ENCODE results near the gene SESTD1. TPM values are rescaled to one million over a fixed set of nuclear protein-coding genes. Genes with fewer than 3 reads are reported as not detected.
A peak's percentile ranks its signal among the peaks of the same experiment; 100 is the strongest.
"Not testable (repeated sequence)": the region's sequence is repeated elsewhere in the genome, so short reads cannot be mapped to it uniquely, and the experiment has no call there.

The SESTD1 gene
- polyA plus RNA-seq, 3 donors, result 25.3 to 44.4 (median 25.3) TPM

DNA sequence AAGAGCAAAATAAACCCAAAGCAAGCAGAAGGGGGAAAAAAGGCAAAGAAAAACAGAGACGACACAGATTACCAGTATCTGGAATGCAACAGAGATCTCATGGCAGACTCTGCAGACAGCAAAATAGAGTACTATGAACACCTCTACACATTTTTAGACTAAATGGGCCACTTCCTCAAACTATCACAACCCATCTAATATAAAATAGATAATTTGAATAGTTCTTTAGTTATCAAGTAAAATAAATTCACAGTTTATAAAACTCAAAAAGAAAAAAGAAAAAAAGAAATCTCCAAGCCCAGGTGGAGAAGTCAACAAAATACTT is 16.6 kb downstream of the SESTD1 start:
- Histone ChIP-seq H3K79me2 (ENCODE audit: insufficient read depth, low read length) (peaks cover 100% of the 10 kb centered on the region), H3K36me3 (replicated peaks in 1 of 2; ENCODE audit: control insufficient read depth in 1 of 2, insufficient read depth in 2 of 2, low read length in 2 of 2) (no peaks in the 10 kb centered on the region), H3K4me3 (replicated peaks in 1 of 3; ENCODE audit: low read depth in 2 of 3, low read length in 3 of 3) (no peak overlapping the region), H4K20me1 (ENCODE audit: insufficient read depth, low read length) (peaks cover 100% of the 10 kb centered on the region), H3K4me1 (ENCODE audit: control insufficient read depth in 1 of 2, insufficient read depth in 2 of 2, low read length in 2 of 2) (peaks cover 10 to 31% of the 10 kb centered on the region in 2 donors), H3K9ac (ENCODE audit: insufficient read depth, low read length, poor library complexity, severe bottlenecking) (no peak overlapping the region), H3K9me3 (replicated peaks in 1 of 2; ENCODE audit: control insufficient read depth in 1 of 2, insufficient read depth in 1 of 2, low read length in 2 of 2) (no peaks in the 10 kb centered on the region), H3K27me3 (ENCODE audit: control insufficient read depth in 2 of 2, insufficient read depth in 2 of 2, low read length in 2 of 2) (no peaks in the 10 kb centered on the region), H3K27ac (ENCODE audit: low read depth in 1 of 2, low read length in 2 of 2) (no peak overlapping the region), H2AFZ (ENCODE audit: insufficient read depth, low read depth, low read length, poor library complexity, severe bottlenecking) (no peak overlapping the region), H3K4me2 (replicated peaks; ENCODE audit: extremely low read depth, low read length, poor library complexity, severe bottlenecking) (no peak overlapping the region)
- H3K27ac Mint-ChIP-seq, result no peak overlapping the region
- peaks cover 0 to 3% (median 0%) of the 10 kb centered on the region in 3 donors for H3K27me3 Mint-ChIP-seq (ENCODE audit: low read depth in 3 of 3)
- H3K4me3 Mint-ChIP-seq, result no peak overlapping the region
- no peak for DNase-seq
- TF ChIP-seq CTCF (IDR thresholded peaks at IDR 0.05), result no peak
- WGBS (ENCODE audit: insufficient coverage), result no CpG with 5 or more reads among the region's 1 CpG
- H3K4me1 Mint-ChIP-seq, result peaks cover 57% of the 10 kb centered on the region
- H3K9me3 Mint-ChIP-seq, result peaks cover 0 to 4% (median 0%) of the 10 kb centered on the region in 7 donors
- intact Hi-C loops (cut with micrococcal nuclease), result no loop called here
- peaks cover 6 to 13% of the 10 kb centered on the region in 2 donors for H3K36me3 Mint-ChIP-seq

DNA sequence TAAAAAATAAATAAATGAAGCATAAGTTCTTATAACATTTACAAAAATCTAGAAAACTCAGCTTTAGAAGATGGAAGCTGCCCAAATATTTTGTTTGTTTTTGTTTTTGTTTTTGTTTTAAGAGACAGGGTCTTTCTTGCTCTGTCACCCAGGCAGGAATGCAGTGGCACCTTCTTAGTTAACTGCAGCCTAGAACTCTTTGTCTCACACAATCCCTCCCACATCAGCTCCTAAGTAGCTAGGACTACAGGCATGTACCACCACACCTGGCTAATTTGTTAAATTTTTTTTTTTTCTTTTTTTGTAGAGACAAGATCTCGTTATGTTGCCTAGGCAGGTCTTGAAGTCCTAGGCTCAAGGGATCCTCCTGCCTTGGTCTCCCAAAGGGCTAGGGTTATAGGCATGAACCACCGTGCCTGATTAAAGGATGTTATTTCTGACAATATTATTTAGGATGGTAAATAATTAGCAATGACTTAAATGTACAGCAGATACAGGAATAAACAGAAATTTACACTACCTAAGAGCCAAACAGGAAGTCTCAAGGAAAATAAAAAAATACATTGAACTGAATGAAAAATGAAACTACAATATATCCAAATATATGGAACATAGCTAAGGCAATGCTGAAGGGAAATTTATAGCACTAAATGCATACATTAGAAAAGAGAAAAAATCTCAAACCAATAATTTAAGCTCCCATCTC is 17.2 kb downstream of the SESTD1 start:
- intact Hi-C loops (cut with micrococcal nuclease), result no loop called here
- no CpG with 5 or more reads among the region's 2 CpGs for WGBS (ENCODE audit: insufficient coverage)

DNA sequence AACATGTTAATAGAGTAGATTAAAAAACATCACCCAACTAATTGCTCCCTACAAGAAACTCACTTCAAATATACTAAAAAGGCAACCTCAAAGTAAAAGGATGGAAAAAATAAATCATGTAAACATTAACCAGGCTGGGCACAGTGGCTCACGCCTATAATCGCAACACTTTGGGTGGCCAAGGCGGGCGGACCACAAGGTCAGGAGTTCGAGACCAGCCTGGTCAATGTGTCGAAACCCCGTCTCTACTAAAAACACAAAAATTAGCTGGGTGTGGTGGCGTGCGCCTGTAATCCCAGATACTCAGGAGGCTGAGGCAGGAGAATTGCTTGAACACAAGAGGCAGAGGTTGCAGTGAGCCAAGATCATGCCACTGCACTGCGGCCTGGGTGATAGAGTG is 18.8 kb downstream of the SESTD1 start:
- H3K27me3 ChIP-seq (ENCODE audit: control insufficient read depth in 2 of 2, insufficient read depth in 2 of 2, low read length in 2 of 2); intact Hi-C loops (cut with micrococcal nuclease); H3K27ac ChIP-seq (ENCODE audit: low read depth in 1 of 2, low read length in 2 of 2); H3K4me2 ChIP-seq (replicated peaks; ENCODE audit: extremely low read depth, low read length, poor library complexity, severe bottlenecking); H3K27me3 Mint-ChIP-seq (ENCODE audit: low read depth in 3 of 3); H3K4me3 Mint-ChIP-seq; H3K9me3 Mint-ChIP-seq; H3K9me3 ChIP-seq (replicated peaks in 1 of 2; ENCODE audit: control insufficient read depth in 1 of 2, insufficient read depth in 1 of 2, low read length in 2 of 2); H3K36me3 ChIP-seq (replicated peaks in 1 of 2; ENCODE audit: control insufficient read depth in 1 of 2, insufficient read depth in 2 of 2, low read length in 2 of 2); H2AFZ ChIP-seq (ENCODE audit: insufficient read depth, low read depth, low read length, poor library complexity, severe bottlenecking); DNase-seq; H3K27ac Mint-ChIP-seq; H3K9ac ChIP-seq (ENCODE audit: insufficient read depth, low read length, poor library complexity, severe bottlenecking); H3K4me3 ChIP-seq (replicated peaks in 1 of 3; ENCODE audit: low read depth in 2 of 3, low read length in 3 of 3); H3K4me1 ChIP-seq (ENCODE audit: control insufficient read depth in 1 of 2, insufficient read depth in 2 of 2, low read length in 2 of 2): not testable (repeated sequence)
- Histone ChIP-seq H3K79me2 (ENCODE audit: insufficient read depth, low read length) (peaks cover 100% of the 10 kb centered on the region), H4K20me1 (ENCODE audit: insufficient read depth, low read length) (peaks cover 100% of the 10 kb centered on the region)
- H3K36me3 Mint-ChIP-seq, result peaks cover 6 to 13% of the 10 kb centered on the region in 2 donors
- H3K4me1 Mint-ChIP-seq, result peaks cover 55% of the 10 kb centered on the region
- WGBS (ENCODE audit: insufficient coverage), result no CpG with 5 or more reads among the region's 10 CpGs

More for the DNA sequence above, 17.2 kb downstream of the SESTD1 start:
- TF ChIP-seq CTCF (IDR thresholded peaks at IDR 0.05), result no peak
- H3K27me3 Mint-ChIP-seq (ENCODE audit: low read depth in 3 of 3), result peaks cover 0 to 3% (median 0%) of the 10 kb centered on the region in 3 donors
- H3K27ac Mint-ChIP-seq, result peak overlapping the region in 1 of 7 donors; percentile 72
- Histone ChIP-seq H3K9ac (ENCODE audit: insufficient read depth, low read length, poor library complexity, severe bottlenecking) (no peak overlapping the region), H2AFZ (ENCODE audit: insufficient read depth, low read depth, low read length, poor library complexity, severe bottlenecking) (no peak overlapping the region), H3K4me1 (ENCODE audit: control insufficient read depth in 1 of 2, insufficient read depth in 2 of 2, low read length in 2 of 2) (peaks cover 10 to 26% of the 10 kb centered on the region in 2 donors), H3K9me3 (replicated peaks in 1 of 2; ENCODE audit: control insufficient read depth in 1 of 2, insufficient read depth in 1 of 2, low read length in 2 of 2) (no peaks in the 10 kb centered on the region), H3K4me2 (replicated peaks; ENCODE audit: extremely low read depth, low read length, poor library complexity, severe bottlenecking) (no peak overlapping the region), H3K27me3 (ENCODE audit: control insufficient read depth in 2 of 2, insufficient read depth in 2 of 2, low read length in 2 of 2) (no peaks in the 10 kb centered on the region), H3K36me3 (replicated peaks in 1 of 2; ENCODE audit: control insufficient read depth in 1 of 2, insufficient read depth in 2 of 2, low read length in 2 of 2) (no peaks in the 10 kb centered on the region), H4K20me1 (ENCODE audit: insufficient read depth, low read length) (peaks cover 100% of the 10 kb centered on the region), H3K27ac (ENCODE audit: low read depth in 1 of 2, low read length in 2 of 2) (no peak overlapping the region), H3K4me3 (replicated peaks in 1 of 3; ENCODE audit: low read depth in 2 of 3, low read length in 3 of 3) (no peak overlapping the region), H3K79me2 (ENCODE audit: insufficient read depth, low read length) (peaks cover 100% of the 10 kb centered on the region)
- H3K4me3 Mint-ChIP-seq, result no peak overlapping the region
- peaks cover 0 to 4% (median 0%) of the 10 kb centered on the region in 7 donors for H3K9me3 Mint-ChIP-seq
- no peak for DNase-seq
- peaks cover 6 to 13% of the 10 kb centered on the region in 2 donors for H3K36me3 Mint-ChIP-seq
- peaks cover 56% of the 10 kb centered on the region for H3K4me1 Mint-ChIP-seq

All from CD14-positive monocyte (primary cell).